Lower leg skin (tissue), 3 donors: ENCODE results near the gene NAA11.

ENCODE experiments used
- CTCF ChIP-seq, 3 donors: fragments of 450-650 bp; IDR thresholded peaks; one replicate each; pipeline ENCODE4 v1.5.1; 2016; ENCODE audit warnings: antibody characterized with exemption in 3 of 3, mild to moderate bottlenecking in 3 of 3, moderate library complexity in 2 of 3
- POLR2A ChIP-seq, 2 donors: fragments of 450-650 bp; IDR thresholded peaks; one replicate each; pipeline ENCODE4 v1.6.1; 2016 to 2017; ENCODE audit warnings: antibody characterized with exemption in 2 of 2, mild to moderate bottlenecking in 1 of 2, moderate library complexity in 1 of 2

- TF ChIP-seq CTCF (IDR thresholded peaks at IDR 0.05) (no peak), POLR2A (IDR thresholded peaks at IDR 0.05) (no peak)
These were observed 19.1 kb downstream of the NAA11 start for GRCh38 chr4:79306795-79307194.
